ENCODE measurements around the gene WDR70.
"Not testable (repeated sequence)": the region's sequence is repeated elsewhere in the genome, so short reads cannot be mapped to it uniquely, and the experiment has no call there.

The WDR70 gene

DNA sequence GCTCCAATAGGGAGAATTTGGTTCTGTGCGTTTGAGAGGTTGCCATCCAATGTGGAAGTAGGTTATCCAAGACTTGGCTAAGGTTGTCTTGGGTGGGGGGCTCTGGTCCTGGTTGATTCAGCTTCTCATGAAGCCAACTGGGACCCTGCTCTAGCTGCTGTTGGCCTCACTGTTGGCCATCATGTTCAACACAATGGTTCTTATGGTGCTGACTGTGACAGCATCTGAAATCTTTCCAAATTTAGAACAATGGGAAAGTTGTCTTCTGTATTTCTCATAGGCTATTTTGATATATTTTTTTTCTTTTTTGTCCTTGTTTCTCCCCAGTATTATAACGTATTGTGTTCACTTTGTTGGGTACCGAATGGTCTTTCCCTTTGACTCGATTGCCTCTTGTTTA is 388.8 kb downstream of the WDR70 start:
- no peak for DNase-seq (ENCODE audit: low spot score)

DNA sequence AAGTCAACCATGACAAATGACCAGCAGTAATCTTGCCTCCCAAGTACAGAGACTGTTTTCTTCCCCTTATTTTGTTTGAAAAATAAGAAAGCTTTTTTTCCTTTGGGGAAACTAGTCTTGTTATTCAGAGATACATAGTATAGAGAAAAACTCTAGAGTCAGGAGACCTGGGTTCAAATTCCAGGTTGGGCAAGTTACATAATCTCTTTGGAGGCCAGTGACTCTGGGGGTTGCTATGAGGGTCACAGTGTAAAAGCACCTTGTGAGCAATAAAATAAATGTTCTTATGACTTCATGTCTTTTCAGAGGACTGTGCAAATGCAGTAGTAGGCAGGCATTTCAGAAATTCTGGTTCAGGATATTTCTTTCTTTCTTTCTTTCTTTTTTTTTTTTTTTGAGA is 389.3 kb downstream of the WDR70 start:
- no peak for DNase-seq (ENCODE audit: low spot score)

DNA sequence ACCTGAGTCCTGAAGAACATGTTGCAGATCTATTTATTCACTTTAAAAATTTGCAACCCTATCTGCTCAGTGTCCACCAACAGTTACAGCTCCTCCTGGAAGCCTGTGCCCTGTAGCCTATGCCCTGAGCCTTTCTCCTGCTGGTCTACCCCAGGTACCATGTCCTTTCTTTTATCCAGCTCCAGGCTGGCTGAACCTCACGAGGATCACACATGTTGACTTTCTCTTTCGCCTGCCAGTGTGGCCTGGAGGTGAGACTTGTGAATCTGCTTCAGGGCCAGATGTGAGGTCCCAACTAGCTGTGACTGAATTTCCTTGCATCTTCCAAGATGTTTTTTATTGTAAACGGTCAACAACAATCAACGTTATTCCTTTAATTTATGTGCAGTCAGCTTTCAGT is 390.0 kb downstream of the WDR70 start:
- no peak for DNase-seq (ENCODE audit: low spot score)

DNA sequence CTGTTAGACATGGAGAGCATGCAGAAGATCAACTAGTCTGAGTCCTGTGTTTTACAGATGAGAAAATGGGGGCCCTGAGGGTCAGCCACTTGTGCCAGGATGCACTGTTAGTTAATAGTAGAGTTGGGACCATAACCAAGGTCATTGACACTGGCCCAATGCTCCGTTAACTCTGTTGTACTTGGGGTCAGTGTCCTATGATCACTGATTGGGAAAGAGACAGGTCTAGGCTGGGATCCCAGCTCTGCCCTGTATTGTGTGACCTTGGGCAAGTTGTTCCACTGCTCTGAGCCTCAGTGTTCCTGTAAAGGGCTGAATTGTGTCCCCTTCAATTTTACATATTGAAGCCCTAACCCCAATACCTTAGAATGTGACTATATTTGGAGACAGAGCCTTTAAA is 390.7 kb downstream of the WDR70 start:
- DNase-seq (ENCODE audit: low spot score): no peak

DNA sequence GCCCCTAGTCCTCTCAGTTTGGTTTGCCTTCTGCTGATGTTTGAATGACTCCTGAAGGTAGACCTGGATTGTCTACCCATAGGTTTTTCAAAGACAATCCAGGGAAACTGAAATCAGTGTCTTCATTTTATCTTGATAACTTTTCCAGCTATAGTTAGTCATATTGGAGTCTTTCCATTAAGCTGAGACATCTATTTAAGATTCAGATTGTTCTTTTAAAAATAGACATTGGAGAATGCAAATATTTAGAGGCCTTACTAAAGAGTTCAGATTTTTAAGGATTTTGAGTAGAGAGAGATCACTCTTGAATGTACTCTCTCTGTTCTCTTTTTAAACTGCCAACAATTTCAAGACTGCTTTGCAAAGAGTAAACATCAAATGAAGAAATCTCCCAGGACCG is 391.7 kb downstream of the WDR70 start:
- DNase-seq (ENCODE audit: low spot score): no peak

DNA sequence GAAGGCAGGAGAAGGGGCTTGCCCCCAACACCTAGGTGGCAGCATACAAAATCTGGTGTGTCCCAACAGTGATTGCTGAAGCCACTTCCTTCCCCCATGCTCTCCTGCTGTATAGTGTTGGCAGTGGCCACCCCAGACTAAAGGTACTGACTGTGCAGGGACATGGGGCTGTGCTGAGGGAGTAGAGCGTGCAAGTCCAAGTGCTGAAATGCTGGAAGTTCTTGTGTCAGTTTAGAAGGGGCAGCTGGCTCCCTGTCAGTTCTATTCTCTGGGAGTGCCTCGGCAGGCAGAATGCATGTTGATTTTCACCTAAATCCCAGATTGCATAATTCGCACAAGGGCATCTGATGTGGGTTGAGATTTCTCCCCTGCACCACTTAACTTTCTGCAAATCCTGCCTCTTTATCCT is 392.1 kb downstream of the WDR70 start:
- no peak for DNase-seq (ENCODE audit: low spot score)

DNA sequence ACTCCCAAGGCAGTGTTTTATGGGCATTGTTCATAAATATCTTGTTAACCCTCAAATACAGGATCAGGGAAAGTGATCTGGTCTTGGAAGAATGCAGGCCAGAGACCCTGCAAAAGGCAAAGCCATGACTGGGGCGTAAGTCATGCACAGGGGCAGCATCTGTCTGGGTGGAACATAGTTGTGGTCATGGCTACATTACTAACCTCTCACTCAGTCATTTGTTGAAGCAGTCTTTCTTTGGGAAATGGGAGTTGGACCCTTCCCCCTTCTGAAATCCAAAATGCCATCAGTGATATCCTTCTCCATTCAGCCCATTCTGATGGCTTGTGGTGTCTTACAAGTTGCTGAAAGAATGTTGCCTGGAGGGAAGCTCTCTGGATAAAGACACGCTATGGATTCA is 392.6 kb downstream of the WDR70 start:
- no peak for DNase-seq (ENCODE audit: low spot score)

DNA sequence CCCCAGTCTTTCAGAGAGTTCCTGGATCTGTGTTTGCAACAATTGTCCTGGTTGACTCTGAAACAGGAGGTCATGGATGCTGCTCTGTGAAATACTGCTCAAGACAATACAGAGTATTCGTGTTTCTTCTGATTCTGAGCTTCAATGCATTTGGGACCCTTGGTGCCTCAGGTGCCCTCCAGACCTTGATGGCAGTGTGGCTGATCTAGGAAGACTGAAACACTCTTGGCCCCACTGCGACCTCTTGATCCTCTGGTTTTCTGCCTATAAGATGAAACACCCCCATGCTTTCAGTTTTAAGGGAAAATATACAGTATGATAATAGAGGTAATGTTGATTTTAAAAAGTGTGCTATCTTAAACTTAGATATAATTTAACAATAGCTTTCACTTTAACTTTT is 393.1 kb downstream of the WDR70 start:
- DNase-seq (ENCODE audit: low spot score): no peak

DNA sequence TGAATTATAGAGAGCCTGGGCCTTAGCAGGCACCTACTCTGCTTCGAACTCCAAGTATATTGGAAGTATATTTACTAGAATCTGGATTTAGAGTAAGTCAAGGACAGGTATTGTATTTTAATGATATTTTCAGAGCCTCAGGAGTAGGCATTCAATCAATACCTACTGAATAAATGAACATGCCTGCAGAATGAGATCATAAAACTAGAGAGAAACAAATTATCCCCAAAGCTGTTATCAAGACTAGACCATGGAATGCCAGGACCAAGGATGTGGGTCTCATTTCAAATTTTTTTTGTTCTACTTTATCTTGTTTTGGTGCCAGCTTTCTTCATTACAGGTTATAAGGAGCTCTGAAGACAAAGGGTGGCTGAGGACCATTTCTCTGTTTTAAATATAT is 394.7 kb downstream of the WDR70 start:
- no peak for DNase-seq (ENCODE audit: low spot score)

DNA sequence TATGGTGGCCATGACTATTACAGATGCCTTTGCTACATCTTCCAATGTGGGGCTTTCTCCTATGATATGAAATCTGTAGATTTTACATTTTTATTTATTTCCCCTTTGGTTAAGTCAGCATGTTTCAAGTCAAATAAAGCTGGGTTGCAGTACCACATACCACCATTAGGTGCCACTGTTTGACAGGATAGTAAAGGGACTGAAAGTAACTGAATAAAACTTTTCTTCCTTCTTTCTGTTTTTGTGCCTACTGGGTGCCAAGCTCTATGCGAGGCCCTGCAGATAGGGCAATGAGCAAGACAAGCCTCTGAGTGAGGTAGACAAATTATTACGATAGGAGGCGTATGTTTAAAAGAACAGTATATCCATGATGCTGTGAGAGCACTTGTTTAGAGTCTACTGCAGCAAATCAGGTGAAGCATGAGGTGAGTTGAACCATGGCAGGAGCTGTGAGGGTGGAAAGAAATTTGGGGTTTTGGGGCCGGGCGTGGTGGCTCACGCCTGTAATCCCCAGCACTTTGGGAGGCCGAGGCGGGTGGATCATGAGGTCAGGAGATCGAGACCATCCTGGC is 395.9 kb downstream of the WDR70 start:
- no peak for DNase-seq (ENCODE audit: low spot score)

DNA sequence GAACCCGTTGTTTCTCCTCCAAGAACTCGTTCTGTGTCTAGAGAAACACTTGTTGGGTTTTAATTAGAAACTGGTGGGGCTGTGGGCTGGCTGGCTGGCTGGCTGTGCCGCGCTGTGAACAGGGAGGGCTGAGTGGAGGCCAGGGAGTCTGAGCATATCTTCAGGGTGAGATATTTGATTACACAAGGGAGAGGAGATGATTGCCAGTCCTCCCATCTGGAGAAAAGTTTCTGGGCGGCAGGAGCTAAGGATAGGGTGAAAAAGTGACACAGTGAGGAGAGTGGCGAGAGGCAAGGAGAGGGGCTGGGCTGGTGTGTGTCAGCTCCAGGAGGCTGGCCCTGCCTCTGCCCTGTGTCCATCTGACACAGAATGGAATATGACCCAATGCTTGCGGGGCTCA is 397.7 kb downstream of the WDR70 start:
- DNase-seq (ENCODE audit: low spot score): no peak

DNA sequence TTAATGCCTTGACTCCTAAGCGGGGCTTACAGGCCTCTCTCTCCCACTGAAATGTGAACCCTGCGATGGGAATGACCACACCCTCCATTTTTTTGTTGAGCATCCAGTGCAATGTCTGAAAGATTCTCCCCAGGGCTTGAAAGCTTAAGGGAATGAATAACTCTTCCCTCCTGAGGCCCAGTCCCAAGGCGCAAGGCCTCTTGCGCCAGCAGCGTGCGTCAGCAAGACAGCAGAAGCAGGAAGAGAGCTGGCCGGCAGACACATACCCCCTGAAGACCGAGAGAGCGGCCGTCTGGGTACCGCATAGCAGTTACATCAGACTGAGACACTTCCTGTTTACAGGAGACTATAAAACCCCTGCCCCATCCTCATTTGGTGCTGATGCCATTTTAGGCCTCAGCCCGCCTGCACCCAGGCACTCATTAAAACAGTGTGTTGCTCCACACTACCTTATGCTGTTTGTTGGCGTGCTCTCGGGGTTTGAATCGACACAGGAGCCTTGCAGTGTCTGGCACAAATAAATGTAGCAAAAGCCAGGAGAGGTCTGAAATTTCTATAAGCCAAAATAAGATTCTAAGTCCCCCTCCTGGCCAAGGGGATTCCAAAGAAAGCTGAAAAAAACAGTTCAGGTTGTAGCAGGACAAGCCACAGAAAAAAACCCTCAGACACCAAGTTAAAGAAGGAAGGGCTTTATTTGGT is 398.5 kb downstream of the WDR70 start:
- no peak for DNase-seq (ENCODE audit: low spot score)

DNA sequence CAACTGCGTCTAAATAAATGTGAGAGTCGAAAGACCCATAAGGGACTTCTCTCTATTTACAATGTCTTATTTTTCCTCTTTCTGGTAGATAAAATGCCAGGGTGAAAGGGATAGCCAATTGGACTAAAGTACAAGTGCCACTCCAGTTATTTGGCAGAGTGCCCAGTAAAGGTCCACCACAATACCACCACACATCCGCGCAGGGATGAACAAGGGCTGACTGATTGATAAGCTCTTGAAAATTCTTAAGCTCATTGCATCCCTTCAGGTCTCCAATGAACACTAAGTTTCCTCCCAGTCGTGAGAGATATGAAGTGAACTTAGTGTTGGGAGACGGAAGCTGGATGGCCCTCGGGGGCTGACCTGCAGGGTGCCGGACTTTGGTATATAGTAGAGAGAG is 402.3 kb downstream of the WDR70 start:
- DNase-seq (ENCODE audit: low spot score): not testable (repeated sequence)

DNA sequence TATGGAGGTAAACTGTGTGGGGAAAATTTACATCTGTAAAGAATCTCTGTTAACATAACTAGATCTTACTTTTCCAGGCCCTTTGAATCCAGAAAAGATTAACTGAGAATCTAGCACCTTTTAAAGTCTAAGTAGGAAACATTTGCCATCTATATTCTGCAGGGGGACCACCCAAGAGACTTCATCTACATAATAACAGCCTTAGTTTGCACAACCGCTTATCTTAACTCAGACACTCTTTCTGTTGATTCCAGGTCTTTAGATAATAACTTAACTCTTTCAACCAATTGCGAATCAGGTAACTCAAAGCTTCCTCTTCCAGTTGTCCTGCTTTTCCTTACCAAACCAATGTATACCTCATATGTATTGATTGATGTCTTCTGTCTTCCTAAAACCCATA is 407.3 kb downstream of the WDR70 start:
- DNase-seq (ENCODE audit: low spot score): no peak

DNA sequence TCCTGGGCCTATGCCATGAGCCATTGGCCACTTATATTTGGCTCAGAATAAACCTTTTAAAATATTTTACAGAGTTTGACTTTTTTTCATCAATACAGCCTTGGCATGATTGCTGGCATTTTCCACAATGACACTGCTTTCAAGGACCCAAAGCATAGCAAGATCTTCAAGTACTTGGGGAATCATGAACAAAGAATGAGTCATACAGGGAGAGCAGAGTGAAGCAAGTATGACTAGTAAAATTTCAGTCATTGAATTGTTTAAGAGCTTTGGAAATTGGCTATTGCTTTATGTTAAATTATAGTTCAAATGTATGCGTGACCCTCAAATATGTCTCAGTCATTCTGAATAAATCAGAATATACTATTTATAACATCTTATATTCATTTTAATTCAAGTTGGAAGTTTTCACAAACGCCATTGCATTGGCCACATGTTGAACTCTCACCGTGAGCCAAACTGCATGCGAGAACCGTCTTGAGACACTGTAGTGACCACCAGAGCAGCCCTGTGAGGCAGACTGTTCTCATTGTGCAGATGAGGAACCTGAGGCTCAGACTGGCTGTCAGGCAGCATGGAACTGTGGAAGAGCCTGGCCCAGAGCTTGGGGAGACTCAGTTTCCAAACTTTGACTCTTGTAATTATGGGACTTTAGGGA is 407.9 kb downstream of the WDR70 start:
- DNase-seq (ENCODE audit: low spot score): no peak

DNA sequence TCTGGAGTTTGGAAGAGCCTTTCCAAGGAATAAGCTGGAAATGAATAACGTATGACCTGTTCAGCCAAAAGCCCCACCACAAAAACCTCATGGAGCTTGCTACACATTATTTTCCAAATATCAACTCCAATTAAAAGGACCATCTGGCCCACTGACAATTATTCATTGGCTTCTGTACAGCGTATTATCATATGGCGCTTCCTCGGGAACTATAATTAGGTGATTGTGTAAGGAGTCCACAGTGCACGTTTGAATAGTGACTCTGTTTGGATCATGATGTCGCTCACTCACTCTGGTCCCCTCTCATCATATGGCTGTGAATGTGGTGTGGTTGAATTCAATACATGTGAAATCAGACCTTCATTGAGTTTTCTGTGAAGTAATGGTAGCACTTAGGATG is 408.6 kb downstream of the WDR70 start:
- no peak for DNase-seq (ENCODE audit: low spot score)

DNA sequence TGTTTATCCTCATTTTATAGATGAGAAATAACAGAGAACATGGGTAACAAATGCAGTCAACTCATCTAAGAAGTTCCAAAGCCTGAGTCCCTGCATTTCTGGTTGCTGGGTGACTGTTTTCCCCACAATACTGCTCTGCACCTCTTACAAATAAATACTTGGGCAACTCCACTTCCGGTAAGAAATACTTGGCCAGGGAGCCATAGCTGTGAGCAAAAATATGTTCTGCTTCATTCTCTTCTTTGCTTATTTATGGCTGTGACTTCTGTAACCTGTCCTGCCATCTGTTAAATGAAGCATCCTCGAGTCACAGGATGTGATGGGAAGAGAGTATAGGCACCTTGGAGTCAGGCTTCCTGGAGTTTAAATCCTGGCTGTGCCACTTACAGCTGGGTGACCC is 410.9 kb downstream of the WDR70 start:
- DNase-seq (ENCODE audit: low spot score): no peak

DNA sequence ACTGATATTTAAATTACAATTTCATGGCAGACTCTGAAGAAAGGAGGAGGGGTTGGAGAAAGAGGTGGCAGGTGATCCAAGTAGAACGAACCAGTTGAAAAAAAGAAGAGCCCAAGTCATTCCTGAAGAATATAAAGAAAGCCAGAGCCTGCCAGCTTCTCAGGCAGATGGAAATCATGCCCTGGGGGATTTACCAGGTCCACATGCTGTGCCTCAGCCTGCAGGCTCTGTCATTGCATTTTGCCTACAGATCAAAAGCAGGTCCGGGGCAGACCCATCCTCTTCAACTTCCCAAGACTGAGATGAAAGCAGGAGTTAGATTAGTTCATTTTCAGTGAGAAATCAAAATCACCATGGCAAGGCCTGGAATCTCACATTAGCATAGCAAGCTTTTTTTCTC is 412.2 kb downstream of the WDR70 start:
- DNase-seq (ENCODE audit: low spot score): no peak

DNA sequence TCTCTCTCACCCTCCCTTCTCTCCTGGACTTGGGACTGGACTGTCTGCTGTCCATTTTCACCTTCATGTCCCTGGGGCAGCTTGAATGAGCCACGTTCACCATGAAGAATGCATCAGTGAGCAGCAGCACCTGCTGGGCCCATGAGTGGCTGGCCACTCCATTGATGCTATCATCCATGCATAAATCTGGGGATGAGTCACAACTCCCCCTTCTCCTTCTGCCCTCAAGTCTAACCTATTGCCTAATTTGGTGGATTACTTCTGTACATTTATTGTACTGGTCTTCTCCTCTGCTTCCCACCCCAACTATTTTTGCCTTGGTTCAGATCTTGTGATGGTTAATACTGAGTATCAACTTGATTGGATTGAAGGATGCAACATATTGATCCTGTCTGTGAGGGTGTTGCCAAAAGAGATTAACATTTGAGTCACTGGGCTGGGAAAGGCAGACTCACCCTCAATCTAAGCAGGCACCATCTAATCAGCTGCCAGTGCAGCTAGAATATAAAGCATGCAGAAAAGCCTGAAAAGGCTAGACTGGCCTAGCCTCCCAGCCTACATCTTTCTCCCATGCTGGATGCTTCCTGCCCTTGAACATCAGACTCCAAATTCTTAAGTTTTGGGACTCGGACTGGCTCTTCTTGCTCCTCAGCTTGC is 414.0 kb downstream of the WDR70 start:
- DNase-seq (ENCODE audit: low spot score): no peak

DNA sequence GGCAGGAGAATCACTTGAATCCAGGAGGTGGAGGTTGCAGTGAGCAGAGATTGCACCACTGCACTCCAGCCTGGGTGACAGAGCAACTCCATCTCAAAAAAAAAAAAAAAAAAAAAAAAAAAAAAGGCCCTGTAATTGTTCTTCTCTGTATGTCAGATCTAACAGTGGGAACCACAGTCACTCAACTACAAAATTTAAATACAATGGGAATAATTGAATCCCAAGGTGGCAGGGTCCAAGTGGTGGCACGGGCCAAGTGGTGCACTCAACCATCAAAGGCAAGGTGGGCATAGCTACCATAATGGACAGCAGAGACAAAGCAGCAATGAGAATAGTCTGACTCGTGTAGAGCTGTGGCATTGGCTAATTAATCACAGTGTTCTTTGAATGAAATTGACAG is 416.2 kb downstream of the WDR70 start:
- DNase-seq (ENCODE audit: low spot score): not testable (repeated sequence)

DNA sequence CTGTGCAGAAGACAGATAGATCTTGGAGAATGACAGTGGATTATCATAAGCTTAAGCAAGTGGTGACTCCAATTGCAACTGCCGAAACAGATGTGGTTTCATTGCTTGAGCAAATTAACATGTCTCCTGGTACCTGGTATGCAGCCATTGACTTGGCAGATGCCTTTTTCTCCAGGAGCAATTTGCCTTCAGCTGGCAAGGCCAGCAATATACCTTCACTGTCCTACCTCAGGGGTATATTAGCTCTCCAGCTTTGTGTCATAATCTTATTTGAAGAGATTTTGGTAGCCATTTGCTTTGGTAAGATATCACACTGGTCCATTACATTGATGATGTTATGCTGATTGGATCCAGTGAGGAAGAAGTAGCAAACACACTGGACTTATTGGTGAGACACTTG is 417.3 kb downstream of the WDR70 start:
- DNase-seq (ENCODE audit: low spot score): not testable (repeated sequence)

DNA sequence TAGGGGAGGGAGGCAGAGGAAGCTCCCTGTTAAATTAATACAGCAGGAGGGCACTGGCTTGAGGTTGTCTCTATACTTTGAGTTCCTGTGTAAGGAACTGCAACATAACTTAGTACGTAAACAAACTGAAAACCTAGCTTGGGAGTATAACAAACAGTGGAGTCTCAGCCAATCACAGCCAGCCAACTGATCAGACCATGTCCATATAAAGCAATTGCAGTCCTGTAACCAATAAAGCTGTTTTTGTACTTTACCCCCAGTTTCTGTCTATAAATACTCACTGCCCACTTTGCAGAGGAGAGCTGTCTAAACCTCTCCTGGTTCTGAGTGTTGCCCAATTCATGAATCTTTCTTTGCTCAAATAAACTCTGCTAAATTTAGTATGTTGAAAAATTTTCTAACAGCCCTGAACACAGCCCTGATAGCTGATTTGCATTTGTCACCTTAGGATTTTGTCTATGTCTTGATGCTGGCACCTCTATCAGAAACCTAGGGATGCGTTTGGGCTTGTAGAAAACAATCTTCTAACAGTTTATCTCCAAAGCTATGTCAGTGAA is 420.8 kb downstream of the WDR70 start:
- DNase-seq (ENCODE audit: low spot score): no peak

DNA sequence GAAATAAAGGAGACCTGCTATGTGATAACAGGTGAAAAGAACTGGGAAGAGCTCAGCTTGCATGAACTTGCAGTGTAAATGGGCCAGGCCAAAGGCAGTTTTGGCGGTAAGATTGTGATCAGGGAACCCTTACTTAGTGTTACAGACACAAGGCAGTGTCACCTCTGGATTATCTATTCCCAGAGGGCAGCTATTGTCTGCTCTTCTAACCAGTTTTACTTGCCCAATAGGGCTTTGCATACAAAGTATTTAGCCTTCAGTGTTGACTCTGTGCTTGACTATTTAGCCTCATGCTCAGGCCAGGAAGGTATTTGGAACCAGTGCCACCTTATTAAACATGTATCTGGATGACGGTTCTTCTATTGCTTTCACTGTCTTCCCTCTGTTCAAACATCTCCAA is 422.4 kb downstream of the WDR70 start:
- DNase-seq (ENCODE audit: low spot score): no peak
